GM11168 (cell line): ENCODE data around the gene NHS.

Experiments
- in situ Hi-C: fragments of 300-500 bp; cut with MboI; formaldehyde crosslinking; loops from one replicate; pipeline ENCODE4 v1.12.0; 2022; ENCODE audit warnings: low sequenced_read_pairs; ENCODE audit not compliant: unreplicated experiment

Gene NHS

GRCh38 chrX:17700976-17701375, 326.0 kb downstream of the NHS start:
- in situ Hi-C loops, result no loop called here

- in situ Hi-C loops, result no loop called here
Measured at GRCh38 chrX:17703201-17703600, 328.2 kb downstream of the NHS start.

- in situ Hi-C loops, result no loop called here
Measured at GRCh38 chrX:17705211-17705610, 330.2 kb downstream of the NHS start.

- in situ Hi-C loops, result no loop called here
Measured at GRCh38 chrX:17706676-17707075, 331.7 kb downstream of the NHS start.

- in situ Hi-C loops, result no loop called here
Measured at GRCh38 chrX:17707731-17708130, 332.7 kb downstream of the NHS start.

- in situ Hi-C loops, result no loop called here
Measured at GRCh38 chrX:17710871-17711301, 335.9 kb downstream of the NHS start.

- in situ Hi-C loops, result no loop called here
Measured at GRCh38 chrX:17713288-17713687, 338.3 kb downstream of the NHS start.

GRCh38 chrX:17718649-17719165, 343.7 kb downstream of the NHS start:
- in situ Hi-C loops, result no loop called here

- in situ Hi-C loops, result no loop called here
Measured at GRCh38 chrX:17719711-17720110, 344.7 kb downstream of the NHS start.

GRCh38 chrX:17721715-17722114, 346.7 kb downstream of the NHS start:
- in situ Hi-C loops, result no loop called here

- in situ Hi-C loops, result no loop called here
Measured at GRCh38 chrX:17725181-17725580, 350.2 kb downstream of the NHS start.

GRCh38 chrX:17732138-17732783, 357.3 kb downstream of the NHS start:
- in situ Hi-C loops, result no loop called here

- in situ Hi-C loops, result no loop called here
Measured at GRCh38 chrX:17735406-17735805, 360.4 kb downstream of the NHS start.

GRCh38 chrX:17736478-17736855, 361.5 kb downstream of the NHS start:
- in situ Hi-C loops, result no loop called here

- in situ Hi-C loops, result no loop called here
Measured at GRCh38 chrX:17736856-17737709, 362.1 kb downstream of the NHS start, which contains the start of gene SCML1. Gene SCML1, plus strand, starts transcription at chrX:17737493. Its CDS starts 6,694 bp downstream, at chrX:17744187.

- in situ Hi-C loops, result no loop called here
Measured at GRCh38 chrX:17737710-17737985, 362.6 kb downstream of the NHS start.

- in situ Hi-C loops, result no loop called here
Measured at GRCh38 chrX:17737986-17738713, 363.1 kb downstream of the NHS start.

- in situ Hi-C loops, result no loop called here
Measured at GRCh38 chrX:17738737-17739535, 363.9 kb downstream of the NHS start.

- in situ Hi-C loops, result no loop called here
Measured at GRCh38 chrX:17740137-17741122, 365.4 kb downstream of the NHS start.
